Neural crest cell (in vitro differentiated cells): ENCODE measurements around the gene NCK2. TPM values are rescaled to one million over a fixed set of nuclear protein-coding genes. Genes with fewer than 3 reads are reported as not detected.

Source experiments
- DNase-seq: peaks from one replicate; pipeline ENCODE4 v3.0.0; 2021; ENCODE audit warnings: low read depth, mixed read lengths, low spot score
- H3K27ac Mint-ChIP-seq: one replicate; pipeline ENCODE4 v1.8.0; 2021; ENCODE audit warnings: mild to moderate bottlenecking, mixed read lengths; ENCODE audit not compliant: unreplicated experiment
- H3K27me3 Mint-ChIP-seq: 2 replicates; pipeline ENCODE4 v1.8.0; 2021; ENCODE audit warnings: low read depth, mild to moderate bottlenecking, mixed read lengths
- H3K36me3 Mint-ChIP-seq: 2 replicates; pipeline ENCODE4 v1.8.0; 2021; ENCODE audit warnings: low read depth, mild to moderate bottlenecking, mixed read lengths
- H3K4me1 Mint-ChIP-seq: 2 replicates; pipeline ENCODE4 v1.8.0; 2021; ENCODE audit warnings: mixed read lengths
- H3K4me3 Mint-ChIP-seq: one replicate; pipeline ENCODE4 v1.8.0; 2021; ENCODE audit warnings: mild to moderate bottlenecking, mixed read lengths
- H3K9me3 Mint-ChIP-seq: 2 replicates; pipeline ENCODE4 v1.8.0; 2021; ENCODE audit warnings: mixed read lengths
- total RNA-seq: library from RNA; stranded (reverse); gene quantifications from 2 replicates; pipeline ENCODE4 v1.2.1, GENCODE V29; 2021
- TF ChIP-seq, protein P1 (sequence below): fragments of 200-600 bp; sonication (generic); conservative IDR thresholded peaks from 2 replicates; pipeline ENCODE4 v1.5.0; 2021; ENCODE audit warnings: antibody characterized with exemption, mild to moderate bottlenecking

NCK2 gene
- total RNA-seq, 1 donor from 2014 or later: 71.9 TPM

DNA sequence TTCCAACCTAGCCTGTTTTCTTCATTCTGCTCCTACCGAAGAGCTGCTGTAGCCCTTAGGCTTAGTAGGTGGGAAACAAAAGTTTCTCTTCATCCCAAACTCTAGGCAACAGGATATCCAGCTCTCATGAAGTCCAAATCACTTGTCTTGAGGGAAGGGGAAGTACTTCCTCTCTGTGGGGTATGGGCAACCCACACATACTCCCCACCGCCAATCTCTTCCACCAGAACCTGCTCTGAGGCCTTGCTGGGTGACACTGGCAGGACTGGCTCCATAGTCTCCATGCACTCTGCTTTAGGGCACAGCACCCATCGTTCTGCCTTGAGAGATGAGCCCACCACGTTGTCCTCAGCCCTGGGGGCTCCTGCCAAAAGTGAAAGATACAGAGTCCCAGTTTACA lies 173.0 kb downstream of the NCK2 start:
- Mint-ChIP-seq H3K36me3 (peaks cover 16% of the 10 kb centered on the region), H3K4me3 (no peak overlapping the region), H3K9me3 (peaks cover 24% of the 10 kb centered on the region), H3K27me3 (no peaks in the 10 kb centered on the region), H3K27ac (peak overlapping the region; percentile 77), H3K4me1 (peaks cover 35% of the 10 kb centered on the region)
- TF ChIP-seq, protein P1, sequence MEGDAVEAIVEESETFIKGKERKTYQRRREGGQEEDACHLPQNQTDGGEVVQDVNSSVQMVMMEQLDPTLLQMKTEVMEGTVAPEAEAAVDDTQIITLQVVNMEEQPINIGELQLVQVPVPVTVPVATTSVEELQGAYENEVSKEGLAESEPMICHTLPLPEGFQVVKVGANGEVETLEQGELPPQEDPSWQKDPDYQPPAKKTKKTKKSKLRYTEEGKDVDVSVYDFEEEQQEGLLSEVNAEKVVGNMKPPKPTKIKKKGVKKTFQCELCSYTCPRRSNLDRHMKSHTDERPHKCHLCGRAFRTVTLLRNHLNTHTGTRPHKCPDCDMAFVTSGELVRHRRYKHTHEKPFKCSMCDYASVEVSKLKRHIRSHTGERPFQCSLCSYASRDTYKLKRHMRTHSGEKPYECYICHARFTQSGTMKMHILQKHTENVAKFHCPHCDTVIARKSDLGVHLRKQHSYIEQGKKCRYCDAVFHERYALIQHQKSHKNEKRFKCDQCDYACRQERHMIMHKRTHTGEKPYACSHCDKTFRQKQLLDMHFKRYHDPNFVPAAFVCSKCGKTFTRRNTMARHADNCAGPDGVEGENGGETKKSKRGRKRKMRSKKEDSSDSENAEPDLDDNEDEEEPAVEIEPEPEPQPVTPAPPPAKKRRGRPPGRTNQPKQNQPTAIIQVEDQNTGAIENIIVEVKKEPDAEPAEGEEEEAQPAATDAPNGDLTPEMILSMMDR: no peak
- no peak for DNase-seq

DNA sequence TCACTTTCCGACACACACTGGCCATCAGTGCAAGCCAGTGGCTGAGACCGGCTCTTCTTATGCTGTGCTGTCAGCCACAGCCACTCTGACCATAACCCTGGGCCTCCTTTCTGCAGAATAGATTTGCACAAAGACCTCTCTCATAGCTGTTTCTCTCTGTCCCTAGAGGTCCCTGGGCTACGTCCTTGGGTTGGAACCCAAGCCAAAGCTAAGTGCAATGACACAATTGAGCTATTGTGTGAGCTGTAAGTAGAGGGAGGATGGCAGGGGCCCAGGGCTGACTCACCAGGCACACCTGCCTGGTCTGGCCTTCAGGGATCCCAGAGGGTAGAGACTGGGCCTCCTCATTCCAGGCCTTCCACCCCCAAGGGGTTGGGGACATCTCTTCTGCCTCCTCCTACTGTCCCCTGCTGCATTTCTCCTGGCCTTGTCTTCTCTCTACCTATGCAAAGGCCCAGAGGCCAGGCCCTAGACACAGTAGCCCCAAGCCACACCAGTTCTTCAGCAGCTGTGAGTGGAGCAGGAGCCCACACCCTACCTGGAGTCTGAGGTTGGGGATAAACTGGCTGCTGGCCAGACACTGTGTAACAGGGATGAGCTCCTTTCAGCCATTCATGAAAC lies 174.6 kb downstream of the NCK2 start:
- Mint-ChIP-seq H3K27me3 (no peaks in the 10 kb centered on the region), H3K4me1 (peaks cover 43% of the 10 kb centered on the region), H3K36me3 (peaks cover 14% of the 10 kb centered on the region), H3K27ac (peak overlapping the region; percentile 80), H3K9me3 (peaks cover 22% of the 10 kb centered on the region), H3K4me3 (peak overlapping the region; percentile 54)
- TF ChIP-seq, protein P1: no peak
- DNase-seq: peak; percentile 14

DNA sequence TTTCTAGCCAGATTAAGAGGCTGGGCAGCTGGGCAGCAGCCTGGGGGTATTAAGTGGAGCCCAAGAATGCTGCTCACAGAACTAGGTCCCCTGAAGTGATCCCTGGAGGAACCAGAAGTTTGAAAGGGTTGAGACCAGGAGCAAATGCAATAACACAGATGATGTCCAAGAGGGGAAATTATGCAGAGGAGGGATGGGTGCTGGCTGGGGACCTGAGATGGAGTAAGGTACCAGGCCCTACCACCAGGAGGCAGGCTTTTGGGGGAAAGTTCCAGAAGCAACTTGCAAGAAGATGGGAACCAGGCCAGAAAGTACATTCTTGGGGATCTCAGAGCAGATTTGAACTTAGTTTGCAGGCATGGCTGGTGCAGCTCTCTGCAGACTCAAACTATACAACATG lies 175.1 kb downstream of the NCK2 start:
- no peak overlapping the region for H3K4me3 Mint-ChIP-seq
- H3K36me3 Mint-ChIP-seq: peaks cover 12% of the 10 kb centered on the region
- peaks cover 46% of the 10 kb centered on the region for H3K4me1 Mint-ChIP-seq
- no peaks in the 10 kb centered on the region for H3K27me3 Mint-ChIP-seq
- H3K9me3 Mint-ChIP-seq: peaks cover 20% of the 10 kb centered on the region
- peak; percentile 20 for DNase-seq
- peak overlapping the region; percentile 80 for H3K27ac Mint-ChIP-seq
- TF ChIP-seq, protein P1: peak; percentile 58

DNA sequence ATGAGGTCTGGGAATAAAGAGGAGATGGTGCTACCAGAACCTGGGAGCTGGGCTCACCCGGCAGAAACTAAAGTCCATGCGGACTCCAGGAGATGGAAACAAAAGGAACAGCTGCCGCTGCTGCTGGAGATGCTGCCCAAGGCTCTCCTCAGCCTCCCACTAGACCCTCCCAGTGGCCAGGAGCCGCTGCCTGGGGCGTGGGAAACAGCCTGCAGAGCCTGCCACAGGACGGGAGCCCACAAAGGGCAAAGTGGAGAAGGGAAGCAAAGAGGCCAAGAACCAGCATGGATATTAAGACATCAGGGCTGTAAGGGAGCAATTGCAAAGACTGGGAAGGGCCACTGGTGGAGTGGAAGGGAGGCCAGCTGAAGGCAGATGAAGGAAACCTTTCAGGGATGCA lies 179.6 kb downstream of the NCK2 start:
- no peak overlapping the region for H3K27ac Mint-ChIP-seq
- H3K4me3 Mint-ChIP-seq: no peak overlapping the region
- DNase-seq: no peak
- peaks cover 29% of the 10 kb centered on the region for H3K4me1 Mint-ChIP-seq
- peaks cover 10% of the 10 kb centered on the region for H3K36me3 Mint-ChIP-seq
- peaks cover 16% of the 10 kb centered on the region for H3K9me3 Mint-ChIP-seq
- H3K27me3 Mint-ChIP-seq: no peaks in the 10 kb centered on the region
- TF ChIP-seq, protein P1: no peak

DNA sequence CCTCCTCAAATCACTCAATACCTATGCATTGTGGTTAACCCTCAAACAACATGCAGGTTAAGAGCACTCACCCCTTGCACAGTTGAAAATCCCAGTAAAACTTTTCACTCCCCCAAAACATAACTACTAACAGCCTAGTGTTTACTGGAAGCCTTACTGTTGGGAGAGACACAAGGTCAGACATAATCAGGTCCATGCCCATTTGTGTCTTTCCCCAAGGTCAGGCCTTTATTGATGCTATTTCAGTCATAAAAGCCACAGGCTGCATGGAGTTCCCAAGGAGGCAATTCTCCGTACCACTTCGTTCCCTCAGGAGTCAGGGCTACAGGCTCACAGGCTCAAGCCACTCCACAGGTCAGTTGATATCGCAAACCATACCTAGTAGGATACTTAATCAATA lies 180.2 kb downstream of the NCK2 start:
- peaks cover 10% of the 10 kb centered on the region for H3K36me3 Mint-ChIP-seq
- peaks cover 16% of the 10 kb centered on the region for H3K9me3 Mint-ChIP-seq
- no peaks in the 10 kb centered on the region for H3K27me3 Mint-ChIP-seq
- H3K27ac Mint-ChIP-seq: no peak overlapping the region
- TF ChIP-seq, protein P1: no peak
- H3K4me1 Mint-ChIP-seq: peaks cover 23% of the 10 kb centered on the region
- no peak for DNase-seq
- no peak overlapping the region for H3K4me3 Mint-ChIP-seq
